HepG2 (cell line): ENCODE data around the gene DHX8. TPM values are rescaled to one million over a fixed set of nuclear protein-coding genes. Genes with fewer than 3 reads are reported as not detected.

Experiments
- CAMTA2 ChIP-seq: sonication (generic); formaldehyde crosslinking; IDR thresholded peaks from 2 replicates; pipeline ENCODE4 v1.4.0; 2020; ENCODE audit warnings: mild to moderate bottlenecking, missing genetic modification reagents, borderline replicate concordance
- CCDC6 ChIP-seq: sonication (generic); formaldehyde crosslinking; IDR thresholded peaks from 2 replicates; pipeline ENCODE4 v1.8.1; 2022; ENCODE audit warnings: mild to moderate bottlenecking, missing genetic modification reagents, moderate library complexity
- HDAC2 ChIP-seq: sonication (generic); formaldehyde crosslinking; IDR thresholded peaks from 2 replicates; pipeline ENCODE4 v1.4.0; 2020; ENCODE audit warnings: missing genetic modification reagents
- HNRNPLL ChIP-seq: fragments of 200-400 bp; formaldehyde crosslinking; IDR thresholded peaks from 2 replicates; pipeline ENCODE4 v1.6.1; 2017; ENCODE audit warnings: mild to moderate bottlenecking, low read depth, low read length; ENCODE audit not compliant: poor library complexity, severe bottlenecking
- JUN ChIP-seq: sonication (generic); formaldehyde crosslinking; IDR thresholded peaks from 2 replicates; pipeline ENCODE4 v1.4.0; 2020; ENCODE audit warnings: mild to moderate bottlenecking, missing genetic modification reagents
- MAF1 ChIP-seq: sonication (generic); formaldehyde crosslinking; IDR thresholded peaks from 2 replicates; pipeline ENCODE4 v1.5.0; 2020; ENCODE audit warnings: missing genetic modification reagents, borderline replicate concordance
- SMAD1 ChIP-seq: sonication (generic); formaldehyde crosslinking; IDR thresholded peaks from 2 replicates; pipeline ENCODE4 v1.4.0; 2020; ENCODE audit warnings: missing genetic modification reagents, low read depth, mild to moderate bottlenecking, borderline replicate concordance
- TSC22D2 ChIP-seq: sonication (generic); formaldehyde crosslinking; IDR thresholded peaks from 2 replicates; pipeline ENCODE4 v1.5.1; 2020; ENCODE audit warnings: missing genetic modification reagents, mild to moderate bottlenecking, borderline replicate concordance
- YEATS4 ChIP-seq: sonication (generic); formaldehyde crosslinking; IDR thresholded peaks from 2 replicates; pipeline ENCODE4 v1.4.0; 2020; ENCODE audit warnings: missing genetic modification reagents, borderline replicate concordance
- ZNF207 ChIP-seq: fragments of 450-650 bp; IDR thresholded peaks from 2 replicates; pipeline ENCODE4 v1.6.1; 2016; ENCODE audit warnings: antibody characterized with exemption, borderline replicate concordance
- ZNF501 ChIP-seq: sonication (generic); formaldehyde crosslinking; IDR thresholded peaks from 2 replicates; pipeline ENCODE4 v1.5.1; 2020; ENCODE audit warnings: mild to moderate bottlenecking, moderate library complexity, missing genetic modification reagents
- ZNF530 ChIP-seq: sonication (generic); formaldehyde crosslinking; IDR thresholded peaks from 2 replicates; pipeline ENCODE4 v1.5.0; 2020; ENCODE audit warnings: low read depth, mild to moderate bottlenecking, missing genetic modification reagents
- polyA plus RNA-seq, 8 experiments: library from polyadenylated mRNA; depleted of rRNA in 3 of 8; stranded (reverse) in 7 of 8; unstranded in 1 of 8; fragments of >200 nt; fragmentation: Illumina TruSeq in 4 of 8; extraction: Trizol in 4 of 8; gene quantifications; 2 replicates each; pipeline versions ENCODE4 v1.2.1 to v1.2.3, GENCODE V29; 2011 to 2016; ENCODE audit warnings: low read depth in 4 of 8, missing spikeins in 1 of 8, mixed read lengths in 1 of 8; ENCODE audit not compliant: insufficient read depth in 1 of 8
- total RNA-seq, 5 experiments: library from RNA; depleted of rRNA; stranded (reverse); fragments of >200 nt; fragmentation: Illumina TruSeq; extraction: Trizol; gene quantifications; 2 replicates each; pipeline ENCODE4 v1.2.3, GENCODE V29; 2016; ENCODE audit warnings: low read depth in 1 of 5
- TF ChIP-seq, protein P1 (sequence below): sonication (generic); formaldehyde crosslinking; conservative IDR thresholded peaks from 2 replicates; pipeline ENCODE4 v1.5.0; 2020; ENCODE audit warnings: missing genetic modification reagents
- TF ChIP-seq, protein P2 (sequence below): IDR thresholded peaks from 2 replicates; pipeline ENCODE4 v1.6.1; 2016; ENCODE audit warnings: missing compliant biosample characterization, missing genetic modification reagents, borderline replicate concordance
- TF ChIP-seq, protein P3 (sequence below): sonication (generic); formaldehyde crosslinking; IDR thresholded peaks from one replicate; pipeline ENCODE4 v1.5.1; 2020; ENCODE audit warnings: mild to moderate bottlenecking, missing genetic modification reagents; ENCODE audit errors: not compliant biosample characterization
- TF ChIP-seq, protein P4 (sequence below): sonication (generic); formaldehyde crosslinking; IDR thresholded peaks from 2 replicates; pipeline ENCODE4 v1.8.1; 2023; ENCODE audit warnings: mild to moderate bottlenecking, inconsistent platforms, moderate library complexity, missing genetic modification reagents, borderline replicate concordance

DHX8 gene
- total and polyA plus RNA-seq, 2 of the 13 experiments (the other 11 are each of a cell fraction or from before 2014, with no cell fraction given), result 24.8 to 48.9 TPM

DNA sequence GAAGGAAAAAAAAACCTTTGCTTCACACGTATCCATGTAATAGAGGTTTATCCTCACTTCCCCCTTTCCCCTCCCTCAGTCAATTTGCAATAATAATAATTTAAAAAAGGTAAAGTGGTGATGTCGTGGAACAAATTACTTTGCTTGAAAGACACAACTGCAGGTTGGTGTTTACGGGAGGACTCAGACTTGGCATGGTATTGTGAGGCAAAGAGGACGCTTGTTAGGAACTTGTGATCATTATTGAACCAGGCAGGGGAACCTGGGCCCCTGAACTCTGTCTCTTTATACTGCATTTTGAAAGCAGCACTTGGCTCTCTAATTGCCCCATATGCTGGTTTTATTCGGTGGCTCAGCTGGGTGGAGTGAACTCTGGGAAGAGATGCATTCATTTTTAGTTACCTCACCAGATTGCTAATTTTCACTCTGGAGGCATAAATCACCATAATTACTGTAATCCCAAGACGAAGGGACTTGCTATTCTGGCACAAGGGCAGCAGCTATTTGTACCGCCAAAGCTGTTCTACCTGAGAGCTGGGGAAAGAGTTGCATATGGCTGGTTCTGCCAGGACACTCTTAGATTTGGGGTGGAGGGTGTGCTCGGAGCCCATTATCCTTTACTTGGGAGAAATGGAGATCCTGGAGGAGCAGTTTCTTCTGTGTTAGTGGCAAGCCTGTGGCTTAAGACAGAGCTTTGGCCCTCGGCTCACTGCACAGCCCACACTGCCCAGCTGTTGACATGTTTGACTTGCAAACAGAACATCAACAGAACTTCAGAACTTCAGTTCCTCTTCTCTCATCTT is 5.7 kb upstream of the DHX8 start (continued):
- peak; percentile 38; the same call in 1 of the 2 replicates for TF ChIP-seq HDAC2 (CRISPR knock-in tag)
- peak; percentile 39; the same call in 1 of the 2 replicates for TF ChIP-seq JUN (CRISPR knock-in tag)
- TF ChIP-seq, protein P1, sequence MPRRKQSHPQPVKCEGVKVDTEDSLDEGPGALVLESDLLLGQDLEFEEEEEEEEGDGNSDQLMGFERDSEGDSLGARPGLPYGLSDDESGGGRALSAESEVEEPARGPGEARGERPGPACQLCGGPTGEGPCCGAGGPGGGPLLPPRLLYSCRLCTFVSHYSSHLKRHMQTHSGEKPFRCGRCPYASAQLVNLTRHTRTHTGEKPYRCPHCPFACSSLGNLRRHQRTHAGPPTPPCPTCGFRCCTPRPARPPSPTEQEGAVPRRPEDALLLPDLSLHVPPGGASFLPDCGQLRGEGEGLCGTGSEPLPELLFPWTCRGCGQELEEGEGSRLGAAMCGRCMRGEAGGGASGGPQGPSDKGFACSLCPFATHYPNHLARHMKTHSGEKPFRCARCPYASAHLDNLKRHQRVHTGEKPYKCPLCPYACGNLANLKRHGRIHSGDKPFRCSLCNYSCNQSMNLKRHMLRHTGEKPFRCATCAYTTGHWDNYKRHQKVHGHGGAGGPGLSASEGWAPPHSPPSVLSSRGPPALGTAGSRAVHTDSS (CRISPR knock-in tag), result no peak
- no peak for TF ChIP-seq HNRNPLL
- no peak for TF ChIP-seq CAMTA2 (CRISPR knock-in tag)
- TF ChIP-seq, protein P2, sequence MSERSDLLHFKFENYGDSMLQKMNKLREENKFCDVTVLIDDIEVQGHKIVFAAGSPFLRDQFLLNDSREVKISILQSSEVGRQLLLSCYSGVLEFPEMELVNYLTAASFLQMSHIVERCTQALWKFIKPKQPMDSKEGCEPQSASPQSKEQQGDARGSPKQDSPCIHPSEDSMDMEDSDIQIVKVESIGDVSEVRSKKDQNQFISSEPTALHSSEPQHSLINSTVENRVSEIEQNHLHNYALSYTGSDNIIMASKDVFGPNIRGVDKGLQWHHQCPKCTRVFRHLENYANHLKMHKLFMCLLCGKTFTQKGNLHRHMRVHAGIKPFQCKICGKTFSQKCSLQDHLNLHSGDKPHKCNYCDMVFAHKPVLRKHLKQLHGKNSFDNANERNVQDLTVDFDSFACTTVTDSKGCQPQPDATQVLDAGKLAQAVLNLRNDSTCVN (CRISPR knock-in tag), result no peak
- TF ChIP-seq, protein P3, sequence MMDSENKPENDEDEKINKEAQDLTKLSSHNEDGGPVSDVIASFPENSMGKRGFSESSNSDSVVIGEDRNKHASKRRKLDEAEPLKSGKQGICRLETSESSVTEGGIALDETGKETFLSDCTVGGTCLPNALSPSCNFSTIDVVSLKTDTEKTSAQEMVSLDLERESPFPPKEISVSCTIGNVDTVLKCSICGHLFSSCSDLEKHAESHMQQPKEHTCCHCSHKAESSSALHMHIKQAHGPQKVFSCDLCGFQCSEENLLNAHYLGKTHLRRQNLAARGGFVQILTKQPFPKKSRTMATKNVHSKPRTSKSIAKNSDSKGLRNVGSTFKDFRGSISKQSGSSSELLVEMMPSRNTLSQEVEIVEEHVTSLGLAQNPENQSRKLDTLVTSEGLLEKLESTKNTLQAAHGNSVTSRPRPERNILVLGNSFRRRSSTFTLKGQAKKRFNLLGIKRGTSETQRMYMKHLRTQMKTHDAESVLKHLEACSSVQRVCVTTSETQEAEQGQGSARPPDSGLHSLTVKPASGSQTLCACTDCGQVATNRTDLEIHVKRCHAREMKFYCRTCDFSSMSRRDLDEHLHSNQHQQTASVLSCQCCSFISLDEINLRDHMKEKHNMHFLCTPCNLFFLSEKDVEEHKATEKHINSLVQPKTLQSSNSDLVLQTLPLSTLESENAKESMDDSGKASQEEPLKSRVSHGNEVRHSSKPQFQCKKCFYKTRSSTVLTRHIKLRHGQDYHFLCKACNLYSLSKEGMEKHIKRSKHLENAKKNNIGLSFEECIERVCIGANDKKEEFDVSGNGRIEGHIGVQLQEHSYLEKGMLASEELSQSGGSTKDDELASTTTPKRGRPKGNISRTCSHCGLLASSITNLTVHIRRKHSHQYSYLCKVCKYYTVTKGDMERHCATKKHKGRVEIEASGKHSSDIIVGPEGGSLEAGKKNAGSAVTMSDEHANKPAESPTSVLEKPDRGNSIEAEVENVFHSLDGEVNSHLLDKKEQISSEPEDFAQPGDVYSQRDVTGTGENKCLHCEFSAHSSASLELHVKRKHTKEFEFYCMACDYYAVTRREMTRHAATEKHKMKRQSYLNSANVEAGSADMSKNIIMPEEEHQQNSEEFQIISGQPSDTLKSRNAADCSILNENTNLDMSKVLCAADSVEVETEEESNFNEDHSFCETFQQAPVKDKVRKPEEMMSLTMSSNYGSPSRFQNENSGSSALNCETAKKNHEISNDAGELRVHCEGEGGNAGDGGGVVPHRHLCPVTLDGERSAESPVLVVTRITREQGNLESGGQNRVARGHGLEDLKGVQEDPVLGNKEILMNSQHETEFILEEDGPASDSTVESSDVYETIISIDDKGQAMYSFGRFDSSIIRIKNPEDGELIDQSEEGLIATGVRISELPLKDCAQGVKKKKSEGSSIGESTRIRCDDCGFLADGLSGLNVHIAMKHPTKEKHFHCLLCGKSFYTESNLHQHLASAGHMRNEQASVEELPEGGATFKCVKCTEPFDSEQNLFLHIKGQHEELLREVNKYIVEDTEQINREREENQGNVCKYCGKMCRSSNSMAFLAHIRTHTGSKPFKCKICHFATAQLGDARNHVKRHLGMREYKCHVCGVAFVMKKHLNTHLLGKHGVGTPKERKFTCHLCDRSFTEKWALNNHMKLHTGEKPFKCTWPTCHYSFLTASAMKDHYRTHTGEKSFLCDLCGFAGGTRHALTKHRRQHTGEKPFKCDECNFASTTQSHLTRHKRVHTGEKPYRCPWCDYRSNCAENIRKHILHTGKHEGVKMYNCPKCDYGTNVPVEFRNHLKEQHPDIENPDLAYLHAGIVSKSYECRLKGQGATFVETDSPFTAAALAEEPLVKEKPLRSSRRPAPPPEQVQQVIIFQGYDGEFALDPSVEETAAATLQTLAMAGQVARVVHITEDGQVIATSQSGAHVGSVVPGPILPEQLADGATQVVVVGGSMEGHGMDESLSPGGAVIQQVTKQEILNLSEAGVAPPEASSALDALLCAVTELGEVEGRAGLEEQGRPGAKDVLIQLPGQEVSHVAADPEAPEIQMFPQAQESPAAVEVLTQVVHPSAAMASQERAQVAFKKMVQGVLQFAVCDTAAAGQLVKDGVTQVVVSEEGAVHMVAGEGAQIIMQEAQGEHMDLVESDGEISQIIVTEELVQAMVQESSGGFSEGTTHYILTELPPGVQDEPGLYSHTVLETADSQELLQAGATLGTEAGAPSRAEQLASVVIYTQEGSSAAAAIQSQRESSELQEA (CRISPR knock-in tag), result no peak
- TF ChIP-seq ZNF501 (CRISPR knock-in tag), result peak; percentile 60
- no peak; the same call in 1 of the 2 replicates for TF ChIP-seq TSC22D2 (CRISPR knock-in tag)
- TF ChIP-seq CCDC6, result no peak
- TF ChIP-seq, protein P4, sequence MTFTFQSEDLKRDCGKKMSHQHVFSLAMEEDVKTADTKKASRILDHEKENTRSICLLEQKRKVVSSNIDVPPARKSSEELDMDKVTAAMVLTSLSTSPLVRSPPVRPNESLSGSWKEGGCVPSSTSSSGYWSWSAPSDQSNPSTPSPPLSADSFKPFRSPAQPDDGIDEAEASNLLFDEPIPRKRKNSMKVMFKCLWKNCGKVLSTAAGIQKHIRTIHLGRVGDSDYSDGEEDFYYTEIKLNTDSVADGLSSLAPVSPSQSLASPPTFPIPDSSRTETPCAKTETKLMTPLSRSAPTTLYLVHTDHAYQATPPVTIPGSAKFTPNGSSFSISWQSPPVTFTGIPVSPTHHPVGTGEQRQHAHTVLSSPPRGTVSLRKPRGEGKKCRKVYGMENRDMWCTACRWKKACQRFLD (CRISPR knock-in tag), result no peak
- TF ChIP-seq SMAD1 (CRISPR knock-in tag), result 0 out of 2 replicates have a peak, but pooled peaks have one; percentile 18
- TF ChIP-seq ZNF207, result no peak
- TF ChIP-seq YEATS4 (CRISPR knock-in tag), result 0 out of 2 replicates have a peak, but pooled peaks have one; percentile 31
- no peak for TF ChIP-seq ZNF530 (CRISPR knock-in tag)
- no peak for TF ChIP-seq MAF1 (CRISPR knock-in tag)
